K562 treated with DMSO at 1 percent for 12 hours (cell line): ENCODE measurements around the gene NPR2. TPM values are rescaled to one million over a fixed set of nuclear protein-coding genes. Genes with fewer than 3 reads are reported as not detected.

Experiments
- total RNA-seq: library from RNA; unstranded; fragments of 300-600 nt; gene quantifications from 2 replicates; pipeline ENCODE4 v1.2.3, GENCODE V29; 2022; ENCODE audit not compliant: insufficient read depth

NPR2 gene
- 1.5 and 3.2 TPM in 2 replicates for total RNA-seq

GRCh38 chr9:35791297-35791921 is at the start of gene NPR2:
Gene NPR2, plus strand, starts transcription at chr9:35791591. Its CDS starts 818 bp downstream, at chr9:35792409.

GRCh38 chr9:35748858-35749514 is 42.4 kb upstream of the NPR2 start, which contains the start of the genes GBA2 and RGP1:
Gene GBA2, minus strand, starts transcription at chr9:35749228. Its CDS starts 524 bp downstream, at chr9:35748704.
Gene RGP1, plus strand, starts transcription at chr9:35749287. Its CDS starts 469 bp downstream, at chr9:35749756.

GRCh38 chr9:35754264-35754663 is 37.1 kb upstream of the NPR2 start, which contains the start of gene MSMP:
Gene MSMP, minus strand, starts transcription at chr9:35754276. Its CDS starts 147 bp downstream, at chr9:35754129.

GRCh38 chr9:35812025-35812602 is 20.7 kb downstream of the NPR2 start, which contains the start of gene SPAG8:
Gene SPAG8, minus strand, starts transcription at chr9:35812262. Its CDS starts 115 bp downstream, at chr9:35812147.

GRCh38 chr9:35814841-35815543 is 23.6 kb downstream of the NPR2 start, which contains the start of gene HINT2:
Gene HINT2, minus strand, starts transcription at chr9:35815042. Its CDS starts 63 bp downstream, at chr9:35814979.

GRCh38 chr9:35828716-35829083 is 37.3 kb downstream of the NPR2 start, which contains the start of gene FAM221B:
Gene FAM221B, minus strand, starts transcription at chr9:35828732. Its CDS starts 2,571 bp downstream, at chr9:35826161.

GRCh38 chr9:35829084-35829763 is 37.8 kb downstream of the NPR2 start, which contains the start of gene TMEM8B:
Gene TMEM8B, plus strand, starts transcription at chr9:35829228. Its CDS starts 220 bp downstream, at chr9:35829448.

Other genes starting within 250 kb of the NPR2 start
- gene TESK1, start 186.3 kb upstream of the NPR2 start, total RNA-seq, result 10.3 and 21.6 TPM in 2 replicates
- gene CD72, start 173.2 kb upstream of the NPR2 start, total RNA-seq, result 1.2 TPM in 1 of 2 replicates, not detected in the other
- gene SIT1, start 140.7 kb upstream of the NPR2 start, total RNA-seq, result not detected in 2 replicates
- not detected in 2 replicates for gene RMRP, start 133.6 kb upstream of the NPR2 start, total RNA-seq
- gene CCDC107, start 133.3 kb upstream of the NPR2 start, total RNA-seq, result 16.5 and 19.3 TPM in 2 replicates
- gene ARHGEF39, start 126.4 kb upstream of the NPR2 start, total RNA-seq, result 6.5 and 15.3 TPM in 2 replicates
- 0.68 and 6.6 TPM in 2 replicates for gene CA9, start 117.7 kb upstream of the NPR2 start, total RNA-seq
- 3.0 and 3.1 TPM in 2 replicates for gene TPM2, start 101.7 kb upstream of the NPR2 start, total RNA-seq
- gene TLN1, start 59.4 kb upstream of the NPR2 start, total RNA-seq, result 73.8 and 145 TPM in 2 replicates
- 31.0 and 35.1 TPM in 2 replicates for gene CREB3, start 58.9 kb upstream of the NPR2 start, total RNA-seq
- gene GBA2, start 42.4 kb upstream of the NPR2 start, total RNA-seq, result 30.1 and 65.7 TPM in 2 replicates
- gene RGP1, start 42.3 kb upstream of the NPR2 start, total RNA-seq, result 3.0 and 13.3 TPM in 2 replicates
- not detected in 2 replicates for gene MSMP, start 37.3 kb upstream of the NPR2 start, total RNA-seq
- gene SPAG8, start 20.7 kb downstream of the NPR2 start, total RNA-seq, result not detected in 2 replicates
- 60.7 and 93.3 TPM in 2 replicates for gene HINT2, start 23.5 kb downstream of the NPR2 start, total RNA-seq
- gene FAM221B, start 37.1 kb downstream of the NPR2 start, total RNA-seq, result not detected in 2 replicates
- 2.4 and 4.2 TPM in 2 replicates for gene TMEM8B, start 37.6 kb downstream of the NPR2 start, total RNA-seq
- not detected in 2 replicates for gene OR13J1, start 78.8 kb downstream of the NPR2 start, total RNA-seq
- gene HRCT1, start 114.6 kb downstream of the NPR2 start, total RNA-seq, result not detected in 2 replicates
- gene SPAAR, start 117.9 kb downstream of the NPR2 start, total RNA-seq, result not detected in 2 replicates
- not detected in 2 replicates for gene OR2S2, start 166.6 kb downstream of the NPR2 start, total RNA-seq
- gene RECK, start 245.3 kb downstream of the NPR2 start, total RNA-seq, result 0.35 TPM in 1 of 2 replicates, not detected in the other